HG03432 (cell line): ENCODE data around the gene AXIN2.

Experiments
- ATAC-seq: cut with Tn5 transposase; IDR thresholded peaks from one replicate; pipeline ENCODE4 v1.9.1; 2021; ENCODE audit warnings: mild to moderate bottlenecking, moderate library complexity; ENCODE audit not compliant: unreplicated experiment

The AXIN2 gene, protein sequence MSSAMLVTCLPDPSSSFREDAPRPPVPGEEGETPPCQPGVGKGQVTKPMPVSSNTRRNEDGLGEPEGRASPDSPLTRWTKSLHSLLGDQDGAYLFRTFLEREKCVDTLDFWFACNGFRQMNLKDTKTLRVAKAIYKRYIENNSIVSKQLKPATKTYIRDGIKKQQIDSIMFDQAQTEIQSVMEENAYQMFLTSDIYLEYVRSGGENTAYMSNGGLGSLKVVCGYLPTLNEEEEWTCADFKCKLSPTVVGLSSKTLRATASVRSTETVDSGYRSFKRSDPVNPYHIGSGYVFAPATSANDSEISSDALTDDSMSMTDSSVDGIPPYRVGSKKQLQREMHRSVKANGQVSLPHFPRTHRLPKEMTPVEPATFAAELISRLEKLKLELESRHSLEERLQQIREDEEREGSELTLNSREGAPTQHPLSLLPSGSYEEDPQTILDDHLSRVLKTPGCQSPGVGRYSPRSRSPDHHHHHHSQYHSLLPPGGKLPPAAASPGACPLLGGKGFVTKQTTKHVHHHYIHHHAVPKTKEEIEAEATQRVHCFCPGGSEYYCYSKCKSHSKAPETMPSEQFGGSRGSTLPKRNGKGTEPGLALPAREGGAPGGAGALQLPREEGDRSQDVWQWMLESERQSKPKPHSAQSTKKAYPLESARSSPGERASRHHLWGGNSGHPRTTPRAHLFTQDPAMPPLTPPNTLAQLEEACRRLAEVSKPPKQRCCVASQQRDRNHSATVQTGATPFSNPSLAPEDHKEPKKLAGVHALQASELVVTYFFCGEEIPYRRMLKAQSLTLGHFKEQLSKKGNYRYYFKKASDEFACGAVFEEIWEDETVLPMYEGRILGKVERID

DNA sequence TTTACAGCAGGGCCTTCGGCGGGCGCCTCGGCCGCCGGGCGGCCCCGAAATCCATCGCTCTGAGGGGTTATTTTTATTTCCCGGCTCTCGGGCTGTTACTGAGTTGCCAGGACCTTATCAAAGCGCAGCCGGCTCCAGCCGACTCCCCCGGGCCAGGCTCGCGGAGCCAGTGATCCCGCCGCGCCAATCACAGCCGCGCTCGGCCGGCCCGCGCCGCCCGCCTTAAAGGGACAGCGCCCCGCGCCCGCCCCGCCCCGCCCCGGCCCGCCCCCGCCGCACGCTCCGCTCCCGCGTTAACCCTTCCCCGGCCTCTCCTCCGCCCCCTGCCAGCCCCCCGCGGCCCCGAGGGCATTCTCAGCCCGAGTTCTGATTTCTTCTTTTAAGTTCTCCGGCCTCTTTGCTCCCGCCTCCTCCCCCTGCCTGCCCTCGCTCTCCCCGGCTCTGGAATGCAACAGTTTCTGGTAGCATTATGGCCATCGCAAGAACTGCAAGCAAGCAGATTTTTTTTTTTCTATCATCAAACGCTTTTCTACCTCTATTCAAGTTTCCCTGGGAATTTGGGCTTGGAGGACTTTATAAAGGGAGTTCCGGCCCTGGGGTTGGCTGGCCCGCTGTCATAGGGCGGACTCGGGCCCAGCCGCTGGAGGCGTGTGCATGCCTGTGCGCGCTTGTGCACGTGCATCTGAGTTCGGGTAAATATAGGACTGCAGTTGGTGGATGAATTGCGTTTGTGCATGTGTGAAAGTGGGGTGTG, at the start of gene AXIN2:
AXIN2 (minus strand) TSS at position 197 of the 754 bp plus-strand sequence. CDS start 3,028 bp downstream, outside the sequence.
- ATAC-seq = peak; percentile 89

DNA sequence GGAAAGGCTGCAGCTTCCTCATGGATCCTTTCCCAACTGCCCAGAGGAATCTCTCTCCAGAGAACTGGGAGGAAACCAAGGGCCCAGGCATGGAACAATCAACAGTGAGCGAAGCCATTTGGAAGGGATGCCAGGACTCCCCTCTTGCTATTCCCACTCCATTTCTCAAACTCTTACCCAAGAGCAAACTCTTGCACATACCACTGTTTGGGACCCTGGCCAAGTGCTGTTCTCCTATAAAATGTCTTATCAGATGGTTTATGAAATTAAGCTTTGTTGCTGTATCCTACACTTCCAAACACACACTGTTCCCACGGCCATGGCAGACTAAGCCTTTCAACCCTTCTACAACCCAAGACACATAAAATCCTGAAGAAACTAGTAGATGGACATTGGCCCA, 48.3 kb upstream of the AXIN2 start:
- no peak for ATAC-seq

DNA sequence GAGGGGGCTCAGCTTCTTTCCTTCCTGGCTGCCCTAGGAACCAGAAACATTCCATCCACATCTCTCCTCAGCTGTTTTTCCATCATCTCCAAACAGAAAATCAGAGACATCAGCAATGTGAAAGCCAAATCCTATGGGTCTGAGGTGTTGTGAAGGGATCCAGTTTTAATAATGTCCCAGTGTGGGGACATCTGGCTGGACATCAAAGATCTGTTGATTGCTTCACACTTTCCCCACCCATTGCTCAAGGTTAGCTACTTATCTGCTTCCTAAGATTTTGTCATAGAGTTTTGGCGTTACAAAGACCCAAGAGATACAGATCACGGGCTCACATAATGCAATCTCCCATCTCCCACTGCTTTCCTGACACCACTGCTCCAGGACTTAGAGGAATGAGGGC, 47.8 kb upstream of the AXIN2 start:
- ATAC-seq = no peak

DNA sequence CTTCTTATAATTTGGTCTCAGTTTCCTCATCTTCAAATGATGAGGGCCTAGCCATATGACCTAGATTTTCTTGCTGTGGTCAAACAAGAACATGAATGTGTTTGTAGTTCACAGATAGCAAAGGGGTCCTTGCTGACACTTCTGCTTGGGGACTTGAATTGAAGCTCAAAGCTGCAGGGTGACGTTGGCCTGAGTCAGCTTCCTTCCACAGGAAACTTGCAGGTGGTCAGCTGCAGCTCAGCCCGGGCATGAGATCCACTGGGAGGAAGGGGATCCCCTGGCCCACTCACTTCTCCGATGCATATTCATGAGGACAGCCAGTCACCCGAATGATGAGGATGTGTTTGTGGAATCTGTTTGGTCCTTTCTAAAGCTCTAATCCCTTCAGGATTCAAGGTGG, 42.6 kb upstream of the AXIN2 start:
- no peak for ATAC-seq

DNA sequence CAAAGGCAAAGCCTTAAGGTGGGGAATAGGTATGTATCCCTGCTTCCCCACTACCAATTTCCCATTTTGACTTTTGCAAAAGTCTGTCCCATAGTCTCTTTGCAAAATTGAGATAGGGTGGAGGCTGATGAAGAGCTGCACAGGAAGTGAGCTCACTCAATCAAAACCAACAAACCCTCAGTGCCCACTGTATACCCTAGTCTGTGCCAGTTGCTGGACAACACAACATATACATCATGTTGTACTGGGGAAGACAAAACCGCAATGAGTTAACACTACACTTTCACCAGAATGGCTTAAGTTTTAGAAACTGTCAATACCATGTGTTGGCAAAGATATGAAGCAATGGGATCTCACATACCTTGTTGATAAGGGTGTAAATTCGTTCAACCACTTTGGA, 40.4 kb upstream of the AXIN2 start:
- ATAC-seq = no peak

DNA sequence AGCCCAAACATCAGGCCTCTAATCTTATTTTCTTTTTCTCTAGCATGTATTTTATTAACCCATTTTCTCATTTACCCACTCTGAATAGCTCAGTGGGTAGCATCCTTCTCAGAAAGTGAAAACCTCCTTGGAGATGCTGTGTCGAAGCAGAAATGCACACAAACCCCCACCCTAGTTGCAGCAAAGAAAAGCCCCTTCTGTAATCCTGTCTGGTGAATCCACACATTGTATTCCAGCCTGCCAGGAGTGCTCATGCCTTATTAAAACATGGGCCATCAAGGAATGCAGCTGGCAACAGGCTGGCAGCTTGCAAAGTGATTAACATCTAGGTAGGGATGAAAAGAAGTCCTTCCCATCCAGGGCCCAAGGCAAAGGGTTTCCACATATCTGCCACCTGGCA, 39.7 kb upstream of the AXIN2 start:
- no peak for ATAC-seq

DNA sequence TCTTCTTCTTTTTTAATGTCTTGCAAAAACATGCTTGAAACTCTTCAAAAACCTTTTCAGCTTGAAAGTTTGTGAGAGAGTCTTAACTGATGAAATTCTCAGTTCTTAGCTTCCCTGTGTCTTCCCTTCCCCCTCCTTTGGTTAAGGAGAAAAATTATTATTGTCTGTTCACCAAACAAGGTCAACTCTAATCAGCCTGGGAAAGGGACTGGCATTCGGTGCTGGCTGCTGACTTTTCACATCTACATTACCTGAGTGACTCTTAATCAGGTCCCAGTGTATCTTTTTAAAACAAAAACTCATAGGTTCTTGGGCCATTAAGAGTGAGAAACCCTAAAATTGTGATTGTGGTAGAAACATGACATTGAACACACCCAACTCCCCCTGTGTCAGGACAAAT, 39.1 kb upstream of the AXIN2 start:
- no peak for ATAC-seq

DNA sequence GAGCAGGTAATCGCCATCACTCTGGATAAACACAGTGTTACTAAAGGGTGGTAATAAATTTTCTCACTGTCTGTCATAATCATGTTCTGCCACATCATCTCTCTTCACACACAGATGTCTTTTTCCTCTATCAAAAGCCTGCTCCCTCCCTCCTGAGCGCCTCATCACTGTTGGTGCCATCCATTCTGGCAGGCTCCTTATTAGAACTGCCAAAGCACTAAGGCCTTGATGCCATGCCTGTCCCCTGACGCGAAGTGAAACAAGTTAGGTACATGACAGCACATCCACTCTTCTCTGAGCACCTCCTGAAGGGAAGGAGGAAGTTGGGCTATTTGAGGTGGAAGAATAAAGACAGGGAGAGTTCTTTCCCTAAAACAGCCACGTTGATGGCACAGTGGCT, 38.2 kb upstream of the AXIN2 start:
- no peak for ATAC-seq

DNA sequence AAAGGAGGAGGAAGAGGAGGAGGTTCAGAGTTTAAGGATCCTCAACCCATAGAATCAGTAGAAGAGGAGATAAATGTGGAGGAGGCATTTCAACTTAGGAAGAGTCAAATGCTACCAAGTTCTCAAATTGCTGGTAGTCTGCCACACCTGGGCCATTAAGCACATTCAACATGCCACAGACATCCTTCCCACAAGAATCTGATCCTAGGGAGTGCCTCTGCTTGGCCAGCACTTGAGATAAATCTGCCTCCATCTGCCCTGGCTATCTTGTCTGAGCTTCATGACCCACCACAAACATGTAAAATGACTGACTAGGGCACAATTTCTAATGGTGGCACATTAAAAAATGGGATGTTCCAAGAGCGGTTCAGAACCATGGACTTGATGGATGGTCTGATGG, 37.3 kb upstream of the AXIN2 start:
- no peak for ATAC-seq

DNA sequence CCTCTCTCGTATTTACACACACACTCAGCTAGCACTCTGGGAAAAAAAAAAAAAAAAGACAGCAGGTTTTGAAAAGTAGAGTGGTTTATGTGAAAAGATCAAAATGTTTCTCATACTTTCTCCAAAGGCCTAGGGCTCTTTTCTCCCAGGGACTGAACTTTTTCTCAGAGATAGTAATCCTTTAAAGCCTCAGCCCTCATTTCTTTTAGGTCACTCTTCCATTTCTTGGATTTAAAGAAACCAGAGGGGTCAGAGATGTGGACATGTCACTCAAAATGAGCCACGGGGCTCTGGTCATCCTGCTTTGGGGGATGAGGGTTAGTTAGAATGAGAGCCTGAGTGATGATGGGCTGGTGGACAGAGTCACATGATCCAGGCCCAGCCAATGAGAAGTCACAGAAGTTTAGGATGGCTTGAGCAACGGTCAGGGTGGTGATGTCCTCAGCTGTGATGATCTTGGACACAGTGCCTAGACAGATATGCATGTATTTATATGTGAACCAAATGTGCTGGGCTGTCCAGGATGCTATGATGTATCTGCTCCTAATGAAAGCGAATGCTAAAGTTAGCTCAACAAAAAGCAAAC, 33.7 kb upstream of the AXIN2 start:
- no peak for ATAC-seq

DNA sequence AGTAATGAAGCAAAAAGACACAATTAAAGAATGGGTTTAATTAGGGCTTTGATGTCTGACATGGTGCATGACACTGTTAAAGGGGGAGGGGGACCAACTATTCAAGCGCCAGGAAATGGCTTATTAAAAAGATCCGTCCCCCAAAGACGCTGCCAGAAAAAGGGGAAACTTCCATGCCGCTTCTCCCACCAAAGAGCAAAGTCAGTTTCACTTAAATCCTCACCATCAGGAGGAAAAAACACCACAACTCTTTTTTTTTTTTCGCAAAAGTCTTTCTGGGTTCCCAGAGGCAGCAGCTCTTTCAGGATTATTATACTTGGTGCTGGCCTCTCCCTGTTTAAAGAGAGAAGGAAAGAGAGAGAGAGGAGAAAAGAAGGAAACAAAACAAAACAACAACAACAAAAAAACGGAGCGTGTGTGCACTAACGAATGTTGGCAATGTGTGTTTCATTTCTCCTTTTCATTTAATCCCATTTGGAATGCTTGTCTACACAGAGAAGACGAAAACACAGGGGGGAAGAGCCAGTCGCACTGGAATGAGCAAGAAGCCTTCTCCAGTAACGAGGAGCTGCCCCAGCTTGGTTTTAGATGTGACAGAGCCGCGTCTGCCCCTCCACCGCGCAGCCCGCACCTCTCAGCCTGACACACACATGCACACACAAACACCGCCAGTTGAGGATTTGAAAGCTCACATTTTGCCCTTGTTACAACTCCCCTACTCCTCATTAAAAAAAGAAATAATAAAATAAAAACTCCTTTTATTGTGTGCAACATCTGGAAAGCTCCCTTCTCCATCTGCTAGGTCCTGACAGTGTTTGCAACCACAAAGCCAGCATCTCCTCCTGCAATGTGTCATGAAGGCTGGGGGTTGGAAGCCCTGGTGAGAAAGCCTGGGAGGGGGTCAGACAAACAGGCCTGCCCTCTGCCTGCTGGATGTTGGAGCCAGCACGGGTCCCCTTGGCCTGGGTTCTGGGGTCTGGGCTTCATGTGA, 32.7 kb upstream of the AXIN2 start:
- ATAC-seq = no peak

DNA sequence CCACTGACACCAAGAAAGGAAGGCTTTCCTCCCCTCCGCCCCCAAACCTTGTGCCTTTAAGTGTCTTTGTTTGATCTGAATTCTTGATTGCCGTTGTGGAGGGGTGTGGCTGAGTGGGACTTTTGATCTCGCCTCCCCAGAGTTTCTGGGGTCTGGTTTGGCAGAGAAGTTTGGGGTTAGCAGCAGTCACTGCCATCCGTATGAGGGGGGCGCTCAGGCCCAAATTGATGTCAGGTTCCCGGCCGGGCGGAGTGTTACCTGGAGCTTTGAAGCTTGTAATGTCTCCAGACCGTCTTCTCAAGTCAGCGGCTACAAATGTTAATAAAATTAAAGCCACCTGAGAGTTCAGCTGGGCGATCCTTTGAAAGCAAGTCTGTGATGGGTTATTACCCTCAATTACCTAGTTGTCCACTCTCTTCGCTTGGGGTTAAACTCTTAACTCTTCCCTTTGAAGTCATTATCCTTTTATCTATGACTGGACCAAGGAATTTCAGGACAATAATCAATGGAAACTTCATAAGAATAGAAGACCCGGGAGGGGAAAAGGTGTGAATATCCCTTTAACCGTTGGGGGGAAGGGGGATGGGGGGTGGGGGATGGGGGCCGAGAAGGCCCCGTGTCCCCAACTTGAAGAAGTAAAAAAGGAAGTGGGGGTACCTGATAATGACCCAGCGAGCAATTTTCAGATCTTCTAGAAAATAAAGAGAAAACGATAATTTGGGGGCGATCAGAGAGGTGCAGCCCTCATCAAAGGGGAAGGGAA, 31.8 kb upstream of the AXIN2 start:
- ATAC-seq = no peak

DNA sequence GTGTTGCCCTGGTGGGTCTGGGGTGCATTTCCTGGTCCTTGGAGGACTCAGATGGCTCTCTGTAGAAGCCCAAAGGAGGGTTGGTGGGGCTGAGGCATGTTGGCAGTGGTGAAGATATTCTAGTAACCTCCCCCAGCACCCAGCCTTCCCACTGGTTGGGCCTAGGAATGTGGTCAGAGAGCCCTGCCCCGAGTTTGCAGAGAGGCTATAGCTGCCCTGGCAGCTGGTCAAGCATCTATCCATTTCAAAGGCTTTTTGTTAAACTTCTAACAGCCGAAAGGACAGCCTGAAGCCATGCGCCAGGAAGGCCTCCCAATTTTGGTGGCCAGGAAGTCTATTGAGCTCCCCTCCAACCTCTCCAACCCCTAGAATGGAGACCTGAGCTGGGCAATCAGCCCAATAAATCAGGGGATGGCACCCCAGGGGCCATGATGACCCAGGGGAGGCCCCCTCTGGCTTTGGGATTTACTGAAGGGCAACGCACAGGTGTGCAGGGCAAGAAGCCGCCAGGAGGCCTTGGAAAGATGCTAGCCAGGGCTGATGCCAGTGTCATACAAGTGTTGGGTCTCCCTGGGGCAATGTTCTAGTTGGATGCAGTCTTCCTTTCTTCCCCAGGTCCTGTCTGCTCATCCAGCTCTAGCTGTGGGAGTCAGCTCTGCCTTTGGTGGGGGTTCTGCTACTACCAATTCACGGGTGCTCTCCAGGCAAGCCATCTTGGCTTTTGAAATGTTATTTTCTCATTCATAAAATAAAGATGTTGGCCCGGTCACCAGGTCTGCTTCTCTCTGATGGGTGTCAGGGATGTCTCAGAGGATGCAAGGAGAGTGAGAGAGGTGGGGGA, 30.9 kb upstream of the AXIN2 start:
- no peak for ATAC-seq

DNA sequence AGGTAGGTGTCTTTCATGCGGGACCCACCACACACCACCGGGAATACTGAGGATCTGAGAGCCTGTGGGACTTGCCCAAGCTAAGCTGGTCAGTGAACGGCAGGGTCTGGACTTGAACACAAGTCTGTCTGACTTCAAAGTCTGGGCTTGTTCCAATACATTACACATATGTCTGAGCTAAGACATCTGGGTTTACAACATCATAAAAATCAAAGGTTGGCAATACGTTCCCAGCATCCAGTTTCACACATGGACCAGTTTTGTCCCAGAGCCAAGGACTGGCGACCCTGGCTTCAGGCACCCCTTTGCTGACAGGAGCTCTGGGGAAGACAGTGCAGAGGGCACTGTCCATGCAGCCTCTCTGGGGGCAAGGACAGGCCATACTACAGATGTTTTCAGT, 27.9 kb upstream of the AXIN2 start:
- no peak for ATAC-seq

DNA sequence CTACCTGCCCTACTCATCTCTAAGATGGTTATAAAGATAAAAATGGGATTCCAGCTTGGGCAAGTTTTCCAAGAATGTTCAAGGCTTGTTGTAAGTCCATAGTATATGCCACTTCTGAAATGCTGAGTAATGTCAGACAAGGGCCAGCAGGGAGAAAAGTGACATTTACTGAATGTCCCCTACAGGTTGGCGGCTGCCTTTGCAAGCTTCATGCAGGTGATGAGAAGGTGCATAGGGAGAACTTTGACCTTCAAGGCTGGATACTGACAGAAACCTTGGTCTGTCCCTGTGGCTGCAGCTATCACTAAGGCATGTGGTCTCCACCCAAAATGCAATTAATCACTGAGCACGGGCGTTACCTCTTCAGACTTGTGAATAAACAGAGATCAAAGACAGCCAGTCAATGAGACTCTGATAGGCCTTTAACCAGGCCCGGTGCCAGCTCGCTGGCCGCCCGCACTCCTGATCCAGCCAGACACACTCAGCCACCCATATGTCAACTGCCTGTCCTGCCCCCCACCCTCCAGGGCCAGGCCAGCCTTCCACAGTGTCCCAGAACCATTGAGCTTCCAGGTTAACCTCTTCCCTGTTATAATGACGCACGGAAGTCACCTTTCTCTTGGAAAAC, 26.8 kb upstream of the AXIN2 start:
- ATAC-seq = no peak

DNA sequence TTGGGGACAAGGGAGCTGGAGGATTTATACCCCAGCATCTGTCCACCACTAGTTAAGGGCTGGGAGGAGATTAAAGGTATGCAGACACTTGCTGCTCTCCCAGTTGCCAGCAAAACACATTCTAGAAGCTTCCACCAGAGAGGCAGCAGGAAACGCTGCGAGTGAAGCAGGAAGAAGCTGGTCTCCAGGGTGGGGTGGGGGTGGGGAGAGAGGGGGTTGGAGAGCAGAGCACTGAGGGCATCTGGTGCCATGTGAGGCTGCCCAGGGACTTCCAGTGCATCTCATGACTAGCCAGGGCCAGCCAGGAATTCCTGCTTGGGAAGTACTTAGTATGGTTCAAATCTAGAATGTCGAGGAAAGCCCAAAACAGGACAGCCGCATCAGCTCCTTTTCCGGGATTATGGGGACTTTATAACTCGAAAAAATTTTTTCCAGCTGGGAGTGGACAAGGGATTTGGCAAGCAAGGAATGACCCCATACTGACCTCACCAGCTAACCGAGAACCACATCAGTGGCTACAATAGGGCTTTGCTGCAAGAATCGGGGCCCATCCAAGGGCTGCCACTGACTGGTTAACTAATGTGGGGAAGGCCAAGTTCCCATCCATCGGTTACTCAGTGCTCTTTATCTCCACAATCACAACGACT, 26.2 kb upstream of the AXIN2 start:
- no peak for ATAC-seq

DNA sequence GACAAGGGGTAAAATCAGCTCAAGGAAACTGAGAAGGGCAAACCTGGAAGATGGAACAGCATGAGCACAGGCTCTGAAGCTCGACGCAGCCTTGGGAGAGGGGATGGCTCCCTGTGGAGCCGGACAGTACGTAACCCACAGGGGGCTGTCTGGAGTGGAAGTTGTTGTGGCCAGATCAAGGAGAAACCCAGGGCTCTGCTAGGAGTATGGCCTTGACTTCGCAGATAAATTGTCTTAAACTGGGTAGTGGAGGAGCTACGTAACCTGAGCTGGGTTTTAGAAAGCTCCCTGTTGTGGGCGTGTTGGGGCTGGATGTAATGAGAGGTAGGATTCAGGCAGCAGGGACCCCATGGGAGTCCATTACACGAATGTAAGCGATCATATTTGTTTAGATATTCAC, 25.5 kb upstream of the AXIN2 start:
- no peak for ATAC-seq
